K562 (cell line): ENCODE results near the gene TRPM4. TPM values are rescaled to one million over a fixed set of nuclear protein-coding genes. Genes with fewer than 3 reads are reported as not detected.

Experiments
- ARID1B ChIP-seq: fragments of 450-650 bp; IDR thresholded peaks from 2 replicates; pipeline ENCODE4 v1.6.1; 2016; ENCODE audit warnings: antibody characterized with exemption, mild to moderate bottlenecking, inconsistent platforms
- ARID2 ChIP-seq: fragments of 450-650 bp; IDR thresholded peaks from 2 replicates; pipeline ENCODE4 v1.6.1; 2017; ENCODE audit warnings: antibody characterized with exemption, mild to moderate bottlenecking
- BDP1 ChIP-seq: IDR thresholded peaks from 3 replicates; pipeline ENCODE4 v1.6.1; 2011; ENCODE audit not compliant: insufficient read length, insufficient read depth
- CBFA2T3 ChIP-seq: fragments of 450-650 bp; IDR thresholded peaks from 2 replicates; pipeline ENCODE4 v1.6.1; 2017
- CBX1 ChIP-seq: sonication (generic); IDR thresholded peaks from 2 replicates; pipeline ENCODE4 v1.6.1; 2016; ENCODE audit warnings: antibody characterized with exemption, low read depth, mild to moderate bottlenecking
- CHD4 ChIP-seq: fragments of 200-600 bp; sonication (generic); IDR thresholded peaks from 3 replicates; pipeline ENCODE4 v1.6.1; 2012; ENCODE audit warnings: low read depth, mild to moderate bottlenecking, mixed read lengths, low read length, inconsistent platforms; ENCODE audit not compliant: insufficient read depth, insufficient replicate concordance, poor library complexity, severe bottlenecking
- E2F3 ChIP-seq: fragments of 250-450 bp; sonication (Bioruptor Pico); IDR thresholded peaks from 2 replicates; pipeline ENCODE4 v1.4.0; 2020; ENCODE audit warnings: mild to moderate bottlenecking
- E4F1 ChIP-seq: fragments of 250-450 bp; sonication (Bioruptor Pico); IDR thresholded peaks from 2 replicates; pipeline ENCODE4 v1.5.0; 2021; ENCODE audit warnings: mild to moderate bottlenecking, borderline replicate concordance
- EWSR1 ChIP-seq: fragments of 450-650 bp; IDR thresholded peaks from 2 replicates; pipeline ENCODE4 v1.6.1; 2018; ENCODE audit warnings: borderline replicate concordance, mild to moderate bottlenecking, low read depth, moderate library complexity; ENCODE audit not compliant: partially characterized antibody
- FOXK2 ChIP-seq, 2 experiments: fragments of 450-650 bp; IDR thresholded peaks in 1 of 2; conservative IDR thresholded peaks in 1 of 2; 2 replicates each; pipeline ENCODE4 v1.6.1; 2016; ENCODE audit warnings: low read depth in 2 of 2, mild to moderate bottlenecking in 1 of 2
- HNRNPK ChIP-seq: fragments of 200-400 bp; formaldehyde crosslinking; IDR thresholded peaks from one replicate; pipeline ENCODE4 v1.6.1; 2018; ENCODE audit warnings: mild to moderate bottlenecking, low read depth, low read length; ENCODE audit not compliant: poor library complexity, severe bottlenecking
- NFATC3 ChIP-seq: fragments of 450-650 bp; IDR thresholded peaks from 2 replicates; pipeline ENCODE4 v1.6.1; 2017; ENCODE audit warnings: mild to moderate bottlenecking
- NRF1 ChIP-seq, 2 experiments: fragments of 450-650 bp; IDR thresholded peaks in 1 of 2; conservative IDR thresholded peaks in 1 of 2; 2 replicates each; pipeline ENCODE4 v1.6.1; 2014; ENCODE audit warnings: mild to moderate bottlenecking in 2 of 2
- POLR2G ChIP-seq: fragments of 200-400 bp; formaldehyde crosslinking; IDR thresholded peaks from 2 replicates; pipeline ENCODE4 v1.6.1; 2017; ENCODE audit warnings: low read depth, mild to moderate bottlenecking, antibody characterized with exemption, low read length, moderate library complexity
- RAD21 ChIP-seq, 2 experiments: fragments of 250-450 bp in 1 of 2; fragments of 450-650 bp in 1 of 2; sonication (Bioruptor Pico) in 1 of 2; formaldehyde crosslinking in 1 of 2; IDR thresholded peaks in 1 of 2; conservative IDR thresholded peaks in 1 of 2; 2 replicates each; pipeline versions ENCODE4 v1.4.0 to v1.8.0; 2020 to 2022; ENCODE audit warnings: mild to moderate bottlenecking in 2 of 2, moderate library complexity in 1 of 2
- SP1 ChIP-seq: sonication (generic); formaldehyde crosslinking; IDR thresholded peaks from 2 replicates; pipeline ENCODE4 v1.8.1; 2022; ENCODE audit warnings: mild to moderate bottlenecking, missing genetic modification reagents
- STAT5B ChIP-seq: fragments of 250-450 bp; sonication (Bioruptor Pico); IDR thresholded peaks from 2 replicates; pipeline ENCODE4 v1.8.0; 2021; ENCODE audit warnings: mild to moderate bottlenecking, inconsistent platforms
- TAF1 ChIP-seq: IDR thresholded peaks from 2 replicates; pipeline ENCODE4 v1.6.1; 2011; ENCODE audit warnings: mild to moderate bottlenecking, low read length, moderate library complexity; ENCODE audit not compliant: insufficient read depth, control insufficient read depth, severe bottlenecking; ENCODE audit errors: extremely low read depth
- ZNF197 ChIP-seq: fragments of 200-800 bp; sonication (Bioruptor generic); IDR thresholded peaks from 2 replicates; pipeline ENCODE4 v1.6.1; 2016; ENCODE audit warnings: low read depth, missing genetic modification characterization, missing compliant biosample characterization
- ZNF830 ChIP-seq: fragments of 250-450 bp; sonication (Bioruptor Pico); IDR thresholded peaks from 2 replicates; pipeline ENCODE4 v1.5.0; 2021; ENCODE audit warnings: mild to moderate bottlenecking
- polyA plus RNA-seq, 8 experiments: library from polyadenylated mRNA; depleted of rRNA in 4 of 8; stranded (reverse) in 5 of 8; unstranded in 3 of 8; fragments of >200 nt; fragmentation: Nextera tagmentation in 2 of 8; fragmentation: Illumina TruSeq in 1 of 8; extraction: Ambion mirVana in 2 of 8; extraction: Trizol in 1 of 8; gene quantifications; 2 replicates each; pipeline versions ENCODE4 v1.2.1 to v1.2.3, GENCODE V29; 2011 to 2014; ENCODE audit warnings: inconsistent platforms in 1 of 8, missing spikeins in 1 of 8
- total RNA-seq, 7 experiments: library from RNA; depleted of rRNA in 6 of 7; stranded (reverse); fragments of >200 nt in 6 of 7; fragmentation: Illumina TruSeq in 2 of 7; extraction: Trizol in 2 of 7; gene quantifications; 2 replicates each; pipeline versions ENCODE4 v1.2.1 to v1.2.3, GENCODE V29; 2011 to 2021; ENCODE audit warnings: low replicate concordance in 1 of 7
- TF ChIP-seq, protein P1 (sequence below): fragments of 250-450 bp; sonication (Bioruptor Pico); IDR thresholded peaks from 2 replicates; pipeline ENCODE4 v1.5.0; 2021

Gene TRPM4
- total and polyA plus RNA-seq, 9 of the 15 experiments (the other 6 are each of a cell fraction or from before 2014, with no cell fraction given), result 6.5 to 45.4 (median 15.2) TPM

DNA sequence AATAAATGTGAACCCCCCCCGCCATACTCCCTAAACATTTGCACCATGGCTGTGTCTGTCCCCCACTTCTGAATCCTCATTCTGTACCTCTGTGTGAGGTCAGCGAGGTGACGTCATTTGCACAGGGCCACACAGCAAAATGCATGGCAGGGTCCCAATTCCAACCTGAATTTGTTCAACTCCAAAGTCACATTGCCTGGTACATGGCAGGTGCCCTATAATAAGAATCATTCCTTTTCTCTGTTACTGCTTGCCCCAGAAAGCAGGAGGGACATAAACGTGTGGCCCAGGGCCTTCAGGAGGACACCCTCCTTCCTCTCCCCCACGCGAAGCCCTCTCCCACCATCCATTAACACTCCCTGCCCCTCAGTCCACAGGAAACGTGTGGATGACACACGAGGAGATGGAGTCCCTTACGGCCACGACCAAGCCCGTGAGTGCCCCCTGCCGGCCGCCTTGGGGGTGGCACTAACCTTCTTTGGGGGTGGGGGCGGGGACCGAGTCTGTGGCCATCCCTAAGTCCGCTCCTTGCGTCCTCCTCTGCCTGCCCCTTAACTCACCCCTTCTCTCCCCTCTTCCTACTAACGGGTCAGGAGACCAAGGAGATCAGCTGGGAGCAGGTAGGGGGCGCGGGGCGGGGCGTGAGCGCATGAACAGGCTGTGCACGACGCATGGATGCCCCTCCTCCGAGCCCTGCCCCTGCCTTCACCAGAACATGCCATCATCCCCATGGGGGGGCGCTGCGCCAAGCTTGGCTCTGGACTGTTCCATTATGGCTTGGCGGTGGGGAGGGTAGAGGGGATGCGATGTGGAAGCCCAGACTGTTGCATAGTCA is 11.8 kb upstream of the TRPM4 start (continued):
- TF ChIP-seq CBX1 (no peak), ZNF197 (CRISPR knock-in tag) (no peak), TAF1 (peak; percentile 7), FOXK2 (conservative IDR thresholded peaks at IDR 0.05 in 1 of 2, IDR thresholded peaks at IDR 0.05 in 1 of 2; ENCODE audit: low read depth in 2 of 2) (peak in 1 of 2 experiments; percentile 99; a peak in 2 of 4 replicates), EWSR1 (no peak), BDP1 (no peak), HNRNPK (no peak), NRF1 (conservative IDR thresholded peaks at IDR 0.05 in 1 of 2, IDR thresholded peaks at IDR 0.05 in 1 of 2) (peak; percentile 46 to 56; a peak in 3 of 4 replicates), RAD21 (CRISPR knock-in tag; conservative IDR thresholded peaks at IDR 0.05 in 1 of 2, IDR thresholded peaks at IDR 0.05 in 1 of 2) (peak; percentile 74 to 76), NFATC3 (no peak), STAT5B (CRISPR knock-in tag) (no peak), POLR2G (peak; percentile 48), SP1 (CRISPR knock-in tag) (peak; percentile 74), CHD4 (no peak), E2F3 (CRISPR knock-in tag) (no peak), CBFA2T3 (0 out of 2 replicates have a peak, but pooled peaks have one; percentile 3), ARID1B (peak; percentile 51; the same call in 1 of the 2 replicates), ZNF830 (no peak), E4F1 (CRISPR knock-in tag) (no peak), ARID2 (no peak)
- TF ChIP-seq, protein P1, sequence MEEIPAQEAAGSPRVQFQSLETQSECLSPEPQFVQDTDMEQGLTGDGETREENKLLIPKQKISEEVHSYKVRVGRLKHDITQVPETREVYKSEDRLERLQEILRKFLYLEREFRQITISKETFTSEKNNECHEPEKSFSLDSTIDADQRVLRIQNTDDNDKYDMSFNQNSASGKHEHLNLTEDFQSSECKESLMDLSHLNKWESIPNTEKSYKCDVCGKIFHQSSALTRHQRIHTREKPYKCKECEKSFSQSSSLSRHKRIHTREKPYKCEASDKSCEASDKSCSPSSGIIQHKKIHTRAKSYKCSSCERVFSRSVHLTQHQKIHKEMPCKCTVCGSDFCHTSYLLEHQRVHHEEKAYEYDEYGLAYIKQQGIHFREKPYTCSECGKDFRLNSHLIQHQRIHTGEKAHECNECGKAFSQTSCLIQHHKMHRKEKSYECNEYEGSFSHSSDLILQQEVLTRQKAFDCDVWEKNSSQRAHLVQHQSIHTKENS (CRISPR knock-in tag), result no peak
